Dedifferentiated amniotic fluid mesenchymal stem cell (primary cell): Measurements from ENCODE around the gene NKIRAS2.

Experiments used
- DNase-seq: peaks from one replicate; pipeline ENCODE4 v3.0.0-alpha.2; 2016; ENCODE audit errors: extremely low spot score

NKIRAS2 gene

GRCh38 chr17:42055027-42055426 is 35.1 kb downstream of the NKIRAS2 start:
- no peak for DNase-seq

GRCh38 chr17:42055496-42055895 is 35.6 kb downstream of the NKIRAS2 start:
- DNase-seq, result no peak

GRCh38 chr17:42056635-42057034 is 36.7 kb downstream of the NKIRAS2 start:
- DNase-seq, result no peak

- no peak for DNase-seq
Measured at GRCh38 chr17:42058063-42058462, 38.2 kb downstream of the NKIRAS2 start.

GRCh38 chr17:42059815-42060214 is 39.9 kb downstream of the NKIRAS2 start:
- DNase-seq, result no peak

- DNase-seq, result no peak
Measured at GRCh38 chr17:42060231-42060630, 40.3 kb downstream of the NKIRAS2 start.

GRCh38 chr17:42061646-42062487 is 42.0 kb downstream of the NKIRAS2 start:
- no peak for DNase-seq

GRCh38 chr17:42062681-42063080 is 42.8 kb downstream of the NKIRAS2 start:
- DNase-seq, result no peak

- DNase-seq, result no peak
Measured at GRCh38 chr17:42065201-42065600, 45.3 kb downstream of the NKIRAS2 start.

- no peak for DNase-seq
Measured at GRCh38 chr17:42067371-42068091, 47.6 kb downstream of the NKIRAS2 start.

- no peak for DNase-seq
Measured at GRCh38 chr17:42068979-42069378, 49.1 kb downstream of the NKIRAS2 start.

- no peak for DNase-seq
Measured at GRCh38 chr17:42071810-42072209, 51.9 kb downstream of the NKIRAS2 start.

GRCh38 chr17:42072323-42073187 is 52.7 kb downstream of the NKIRAS2 start:
- DNase-seq, result no peak
